MM.1S (cell line): ENCODE data around the gene MAD1L1.

Experiments
- DNase-seq: peaks from one replicate; pipeline ENCODE4 v3.0.0-alpha.2; 2015
- H2AFZ ChIP-seq: fragments of 300-600 bp; sonication (generic); 2 replicates; pipeline ENCODE4 v1.6.0; 2016; ENCODE audit warnings: antibody characterized with exemption, low read length
- H3F3A ChIP-seq: fragments of 300-600 bp; sonication (generic); 2 replicates; pipeline ENCODE4 v1.6.1; 2016; ENCODE audit warnings: mild to moderate bottlenecking, antibody characterized with exemption, low read length, moderate library complexity, mixed read lengths; ENCODE audit not compliant: insufficient read depth
- H3K27ac ChIP-seq: fragments of 300-600 bp; sonication (generic); 2 replicates; pipeline ENCODE4 v1.5.1; 2016; ENCODE audit warnings: mild to moderate bottlenecking, low read length
- H3K27me3 ChIP-seq: fragments of 300-600 bp; sonication (generic); replicated peaks from 2 replicates; pipeline ENCODE4 v1.6.0; 2016; ENCODE audit warnings: low read length; ENCODE audit not compliant: insufficient read depth
- H3K36me3 ChIP-seq: fragments of 300-600 bp; sonication (generic); replicated peaks from 2 replicates; pipeline ENCODE4 v1.6.1; 2016; ENCODE audit warnings: mild to moderate bottlenecking, low read length, mixed read lengths; ENCODE audit not compliant: insufficient read depth
- H3K4me1 ChIP-seq: fragments of 300-600 bp; sonication (generic); 2 replicates; pipeline ENCODE4 v1.6.1; 2016; ENCODE audit warnings: low read length, mixed read lengths
- H3K4me2 ChIP-seq: fragments of 300-600 bp; sonication (generic); 2 replicates; pipeline ENCODE4 v1.6.0; 2016; ENCODE audit warnings: low read depth, low read length
- H3K4me3 ChIP-seq: fragments of 300-600 bp; sonication (generic); 2 replicates; pipeline ENCODE4 v1.5.1; 2016; ENCODE audit warnings: low read length, mixed read lengths
- H3K79me2 ChIP-seq: fragments of 300-600 bp; sonication (generic); 2 replicates; pipeline ENCODE4 v1.6.1; 2016; ENCODE audit warnings: mixed run types, low read length, mixed read lengths
- H3K9ac ChIP-seq: fragments of 300-600 bp; sonication (generic); 2 replicates; pipeline ENCODE4 v1.6.1; 2016; ENCODE audit warnings: low read length, mixed read lengths
- H3K9me2 ChIP-seq: fragments of 300-600 bp; sonication (generic); replicated peaks from 2 replicates; pipeline ENCODE4 v1.6.1; 2016; ENCODE audit warnings: mild to moderate bottlenecking, low read length, mixed read lengths; ENCODE audit not compliant: insufficient read depth
- H3K9me3 ChIP-seq: fragments of 300-600 bp; sonication (generic); replicated peaks from 2 replicates; pipeline ENCODE4 v1.6.1; 2016; ENCODE audit warnings: mild to moderate bottlenecking, low read length, mixed read lengths; ENCODE audit not compliant: insufficient read depth
- H4K20me1 ChIP-seq: fragments of 300-600 bp; sonication (generic); 2 replicates; pipeline ENCODE4 v1.6.1; 2016; ENCODE audit warnings: mild to moderate bottlenecking, low read length, moderate library complexity, mixed read lengths; ENCODE audit not compliant: insufficient read depth
- CTCF ChIP-seq: fragments of 300-600 bp; sonication (generic); IDR thresholded peaks from 2 replicates; pipeline ENCODE4 v1.5.1; 2016; ENCODE audit warnings: antibody characterized with exemption, low read length, mixed read lengths
- EZH2 ChIP-seq: fragments of 300-600 bp; sonication (generic); optimal IDR thresholded peaks from 2 replicates; pipeline ENCODE3; 2017; ENCODE audit warnings: low read depth, mild to moderate bottlenecking, antibody characterized with exemption, low read length, mixed read lengths
- EZH2phosphoT487 ChIP-seq: fragments of 300-600 bp; sonication (generic); IDR thresholded peaks from 2 replicates; pipeline ENCODE4 v1.6.1; 2018; ENCODE audit warnings: antibody characterized with exemption, low read length

Gene MAD1L1

DNA sequence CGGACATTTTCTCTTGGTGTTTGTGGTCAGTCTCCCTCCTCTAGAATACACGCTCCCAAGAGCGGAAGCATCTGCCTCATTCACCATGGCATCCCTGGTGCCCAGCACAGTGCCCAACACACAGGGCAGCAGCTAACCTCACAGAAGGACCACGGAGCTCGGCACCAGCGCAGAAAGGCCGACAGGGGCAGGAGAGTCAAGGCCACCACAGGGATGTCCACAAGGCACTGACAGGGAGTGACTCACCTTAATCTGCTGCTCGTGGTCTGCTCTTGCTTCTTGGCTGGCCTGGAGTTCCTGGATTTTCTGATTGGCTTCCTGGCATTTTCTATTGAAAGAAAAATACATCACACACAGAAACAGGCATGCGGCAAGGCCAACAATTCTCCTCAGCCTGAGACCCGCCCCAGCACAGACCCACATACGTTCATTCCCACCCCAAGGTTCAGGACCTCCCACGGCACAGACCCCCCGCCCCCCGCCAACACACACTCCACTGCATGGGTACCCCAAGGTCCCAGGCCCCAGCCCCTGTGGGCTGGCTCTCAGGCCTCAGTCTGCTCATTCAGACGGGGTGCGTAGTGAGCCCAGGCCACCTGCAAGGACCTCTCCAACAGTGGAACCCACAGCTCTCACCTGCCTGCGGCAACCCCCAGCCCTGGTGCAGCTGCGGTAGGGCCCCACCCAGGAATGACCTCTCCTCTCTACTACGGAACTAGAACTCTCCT lies 14.9 kb downstream of the MAD1L1 start:
- Histone ChIP-seq H3K36me3 (no peaks in the 10 kb centered on the region), H2AFZ (no peak overlapping the region), H3K4me3 (no peak overlapping the region), H3K4me2 (no peak overlapping the region), H3K79me2 (peaks cover 2% of the 10 kb centered on the region; the same call in 1 of the 2 replicates), H3K9ac (no peak overlapping the region), H3K9me3 (no peaks in the 10 kb centered on the region), H3K27me3 (no peaks in the 10 kb centered on the region), H3K27ac (no peak overlapping the region), H3K4me1 (no peaks in the 10 kb centered on the region), H3F3A (no peaks in the 10 kb centered on the region), H3K9me2 (no peaks in the 10 kb centered on the region), H4K20me1 (no peaks in the 10 kb centered on the region)
- no peak for TF ChIP-seq EZH2
- TF ChIP-seq CTCF = no peak
- TF ChIP-seq EZH2phosphoT487 = no peak
- no peak for DNase-seq

- Histone ChIP-seq H3K27me3 (no peaks in the 10 kb centered on the region), H2AFZ (no peak overlapping the region), H3K4me2 (no peak overlapping the region), H3K4me1 (no peaks in the 10 kb centered on the region), H3K27ac (no peak overlapping the region), H3K9me2 (no peaks in the 10 kb centered on the region), H3K36me3 (no peaks in the 10 kb centered on the region), H3K4me3 (no peak overlapping the region), H3K9me3 (no peaks in the 10 kb centered on the region), H4K20me1 (no peaks in the 10 kb centered on the region), H3K79me2 (peaks cover 2% of the 10 kb centered on the region; the same call in 1 of the 2 replicates), H3F3A (no peaks in the 10 kb centered on the region), H3K9ac (no peak overlapping the region)
- TF ChIP-seq EZH2 (no peak), CTCF (no peak), EZH2phosphoT487 (no peak)
- DNase-seq = no peak
Measured at GRCh38 chr7:2217206-2217605, 15.5 kb downstream of the MAD1L1 start.

DNA sequence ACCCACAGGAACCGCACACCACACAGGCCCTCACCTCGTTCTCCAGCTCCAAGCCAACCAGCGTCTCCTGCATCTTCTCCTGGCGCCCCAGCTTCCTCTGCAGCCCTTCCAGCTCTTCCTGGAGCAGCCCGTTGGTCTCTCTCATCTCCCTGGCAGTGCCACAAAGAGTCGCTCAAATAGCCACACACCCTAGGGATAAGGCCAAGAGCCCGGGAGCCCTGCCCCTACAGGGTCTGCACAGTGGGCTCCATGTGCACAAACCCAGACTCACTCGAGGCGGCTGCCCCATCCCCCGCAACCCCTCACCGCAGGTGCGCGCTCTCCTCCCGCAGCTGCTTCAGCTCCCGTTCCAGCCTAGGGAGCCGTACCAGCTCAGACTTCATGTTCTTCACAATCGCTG lies 16.9 kb downstream of the MAD1L1 start:
- DNase-seq = no peak
- Histone ChIP-seq H3K9ac (no peak overlapping the region), H4K20me1 (no peaks in the 10 kb centered on the region), H2AFZ (no peak overlapping the region), H3K27ac (no peak overlapping the region), H3K9me3 (no peaks in the 10 kb centered on the region), H3K9me2 (no peaks in the 10 kb centered on the region), H3K4me3 (no peak overlapping the region), H3K36me3 (no peaks in the 10 kb centered on the region), H3K4me2 (no peak overlapping the region), H3K4me1 (no peaks in the 10 kb centered on the region), H3K27me3 (no peaks in the 10 kb centered on the region), H3K79me2 (no peaks in the 10 kb centered on the region), H3F3A (no peaks in the 10 kb centered on the region)
- TF ChIP-seq EZH2phosphoT487 = no peak
- TF ChIP-seq CTCF = no peak
- no peak for TF ChIP-seq EZH2
